IMR-90 (cell line): ENCODE results near the gene RBM5. TPM values are rescaled to one million over a fixed set of nuclear protein-coding genes. Genes with fewer than 3 reads are reported as not detected.

Experiments
- polyA plus RNA-seq, 3 experiments: library from polyadenylated mRNA; depleted of rRNA; stranded (reverse); fragments of >200 nt; gene quantifications; 2 replicates each; pipeline ENCODE4 v1.2.3, GENCODE V29; 2012; ENCODE audit warnings: low replicate concordance in 1 of 3
- total RNA-seq: library from RNA; depleted of rRNA; stranded (reverse); fragments of >200 nt; gene quantifications from 2 replicates; pipeline ENCODE4 v1.2.3, GENCODE V29; 2012
- TF ChIP-seq, protein P1 (sequence below): conservative IDR thresholded peaks from 2 replicates; pipeline ENCODE4 v1.5.1; 2012; ENCODE audit warnings: mild to moderate bottlenecking, low read depth, low read length, improper control_type of control experiment

The RBM5 gene
- total and polyA plus RNA-seq, 2 of the 4 experiments (the other 2 are of a cell fraction) = 121 to 155 TPM

GRCh38 chr3:50125541-50126286 lies 37.0 kb downstream of the RBM5 start (continued):
- TF ChIP-seq, protein P1, sequence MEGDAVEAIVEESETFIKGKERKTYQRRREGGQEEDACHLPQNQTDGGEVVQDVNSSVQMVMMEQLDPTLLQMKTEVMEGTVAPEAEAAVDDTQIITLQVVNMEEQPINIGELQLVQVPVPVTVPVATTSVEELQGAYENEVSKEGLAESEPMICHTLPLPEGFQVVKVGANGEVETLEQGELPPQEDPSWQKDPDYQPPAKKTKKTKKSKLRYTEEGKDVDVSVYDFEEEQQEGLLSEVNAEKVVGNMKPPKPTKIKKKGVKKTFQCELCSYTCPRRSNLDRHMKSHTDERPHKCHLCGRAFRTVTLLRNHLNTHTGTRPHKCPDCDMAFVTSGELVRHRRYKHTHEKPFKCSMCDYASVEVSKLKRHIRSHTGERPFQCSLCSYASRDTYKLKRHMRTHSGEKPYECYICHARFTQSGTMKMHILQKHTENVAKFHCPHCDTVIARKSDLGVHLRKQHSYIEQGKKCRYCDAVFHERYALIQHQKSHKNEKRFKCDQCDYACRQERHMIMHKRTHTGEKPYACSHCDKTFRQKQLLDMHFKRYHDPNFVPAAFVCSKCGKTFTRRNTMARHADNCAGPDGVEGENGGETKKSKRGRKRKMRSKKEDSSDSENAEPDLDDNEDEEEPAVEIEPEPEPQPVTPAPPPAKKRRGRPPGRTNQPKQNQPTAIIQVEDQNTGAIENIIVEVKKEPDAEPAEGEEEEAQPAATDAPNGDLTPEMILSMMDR = no peak
